HL-60 (cell line): ENCODE data around the gene DIDO1.

Source experiments
- DNase-seq, 2 experiments: peaks; one replicate each; pipeline ENCODE4 v3.0.0-alpha.2; 2010 to 2020; ENCODE audit warnings: low read depth in 1 of 2, low spot score in 1 of 2
- H3K27ac ChIP-seq: fragments of 250-450 bp; sonication (Bioruptor Pico); replicated peaks from 2 replicates; pipeline ENCODE4 v1.5.1; 2020; ENCODE audit warnings: mild to moderate bottlenecking, moderate library complexity
- H3K27me3 ChIP-seq: fragments of 250-450 bp; sonication (Bioruptor Pico); 2 replicates; pipeline ENCODE4 v1.5.1; 2021; ENCODE audit warnings: mild to moderate bottlenecking, moderate library complexity; ENCODE audit not compliant: insufficient read depth, poor library complexity, severe bottlenecking
- H3K4me3 ChIP-seq: replicated peaks from 2 replicates; pipeline ENCODE4 v1.5.1; 2011; ENCODE audit warnings: mild to moderate bottlenecking, control low read depth, low read length; ENCODE audit not compliant: insufficient read depth
- CTCF ChIP-seq: IDR thresholded peaks from one replicate; pipeline ENCODE4 v1.5.1; 2011; ENCODE audit warnings: low read length, control low read depth, inconsistent platforms; ENCODE audit not compliant: insufficient read depth
- GABPA ChIP-seq: IDR thresholded peaks from 2 replicates; pipeline ENCODE4 v1.6.1; 2012; ENCODE audit warnings: low read depth
- POLR2AphosphoS5 ChIP-seq: IDR thresholded peaks from 2 replicates; pipeline ENCODE4 v1.6.1; 2012; ENCODE audit warnings: low read depth
- REST ChIP-seq: IDR thresholded peaks from 2 replicates; pipeline ENCODE4 v1.6.1; 2012; ENCODE audit warnings: low read depth; ENCODE audit not compliant: insufficient replicate concordance
- SPI1 ChIP-seq: IDR thresholded peaks from 2 replicates; pipeline ENCODE4 v1.6.1; 2012; ENCODE audit warnings: low read depth, mild to moderate bottlenecking, borderline replicate concordance

The DIDO1 gene

GRCh38 chr20:62894261-62894660 lies 32.0 kb downstream of the DIDO1 start:
- no peak for DNase-seq
- H3K27me3 ChIP-seq = no peaks in the 10 kb centered on the region
- H3K4me3 ChIP-seq = no peak overlapping the region
- TF ChIP-seq SPI1 (no peak), REST (no peak), GABPA (no peak), POLR2AphosphoS5 (no peak), CTCF (no peak)
- H3K27ac ChIP-seq = no peak overlapping the region

- TF ChIP-seq POLR2AphosphoS5 = no peak
- no peak for TF ChIP-seq SPI1
- TF ChIP-seq CTCF = no peak
- no peak for TF ChIP-seq GABPA
- no peak for TF ChIP-seq REST
- DNase-seq = no peak
- Histone ChIP-seq H3K4me3 (no peak overlapping the region), H3K27ac (no peak overlapping the region), H3K27me3 (no peaks in the 10 kb centered on the region)
These were observed 32.6 kb downstream of the DIDO1 start for GRCh38 chr20:62893700-62894099.

GRCh38 chr20:62892348-62893304 lies 33.7 kb downstream of the DIDO1 start:
- H3K27me3 ChIP-seq = no peaks in the 10 kb centered on the region
- H3K4me3 ChIP-seq = no peak overlapping the region
- no peak for DNase-seq
- no peak overlapping the region for H3K27ac ChIP-seq
- TF ChIP-seq POLR2AphosphoS5 (no peak), CTCF (no peak), REST (no peak), GABPA (no peak), SPI1 (no peak)
